ENCODE data around the gene TGFB1. TPM values are rescaled to one million over a fixed set of nuclear protein-coding genes. Genes with fewer than 3 reads are reported as not detected.

The TGFB1 gene
- polyA plus RNA-seq, 3 donors: 30.6 to 138 (median 42.2) TPM

DNA sequence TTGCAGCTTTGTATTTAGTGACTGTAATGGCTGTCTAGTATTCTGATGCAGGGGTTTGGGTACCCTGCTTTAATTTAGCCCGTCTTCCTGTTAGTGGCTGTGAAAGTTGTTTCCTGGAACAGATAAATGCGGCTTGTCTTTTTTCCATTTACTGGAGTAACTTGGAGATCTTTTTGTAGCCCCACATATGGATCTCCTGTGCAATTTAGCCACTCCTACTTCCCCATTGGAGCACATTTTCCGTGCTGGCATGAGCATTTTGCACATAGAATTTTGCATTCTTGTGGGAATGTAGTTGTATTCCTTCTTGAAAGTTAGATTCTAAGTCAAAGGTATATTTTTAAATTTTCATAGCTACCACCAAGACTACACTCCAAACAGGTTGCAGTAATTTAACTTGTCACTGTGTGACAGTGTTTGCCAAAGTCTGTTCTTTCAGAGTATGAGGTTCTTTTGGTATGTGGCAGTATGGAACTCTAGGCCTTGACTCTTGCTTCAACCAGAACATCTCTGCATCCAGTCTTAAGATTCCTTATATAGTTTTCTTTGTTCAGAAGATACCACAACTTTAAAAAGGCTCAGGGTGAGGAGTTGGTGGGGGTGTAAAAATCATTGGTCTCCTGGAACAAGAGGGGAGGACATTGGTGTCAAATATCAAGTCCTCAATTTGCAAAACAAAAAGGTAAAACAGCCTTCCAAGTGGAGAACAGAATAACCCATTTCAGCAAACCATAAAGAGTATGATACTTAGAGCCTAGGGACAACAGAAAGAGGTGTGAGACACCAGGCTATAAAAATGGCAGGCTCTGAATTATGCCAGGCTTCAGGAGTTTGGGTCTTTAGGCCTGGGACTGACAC lies 64.8 kb downstream of the TGFB1 start:
- H3K4me1 Mint-ChIP-seq: no peaks in the 10 kb centered on the region
- H3K9me3 Mint-ChIP-seq: no peaks in the 10 kb centered on the region
- Histone ChIP-seq H3K79me2 (ENCODE audit: insufficient read depth, low read length) (peaks cover 52% of the 10 kb centered on the region), H3K4me1 (ENCODE audit: control insufficient read depth in 1 of 2, insufficient read depth in 2 of 2, low read length in 2 of 2) (no peaks in the 10 kb centered on the region), H2AFZ (ENCODE audit: insufficient read depth, low read depth, low read length, poor library complexity, severe bottlenecking) (no peak overlapping the region), H3K9ac (ENCODE audit: insufficient read depth, low read length, poor library complexity, severe bottlenecking) (no peak overlapping the region), H3K4me3 (replicated peaks in 1 of 3; ENCODE audit: low read depth in 2 of 3, low read length in 3 of 3) (no peak overlapping the region), H3K27ac (ENCODE audit: low read depth in 1 of 2, low read length in 2 of 2) (peak overlapping the region in 1 of 2 donors; percentile 8), H3K4me2 (replicated peaks; ENCODE audit: extremely low read depth, low read length, poor library complexity, severe bottlenecking) (no peak overlapping the region), H4K20me1 (ENCODE audit: insufficient read depth, low read length) (peaks cover 80% of the 10 kb centered on the region), H3K9me3 (replicated peaks in 1 of 2; ENCODE audit: control insufficient read depth in 1 of 2, insufficient read depth in 1 of 2, low read length in 2 of 2) (no peaks in the 10 kb centered on the region), H3K36me3 (replicated peaks in 1 of 2; ENCODE audit: control insufficient read depth in 1 of 2, insufficient read depth in 2 of 2, low read length in 2 of 2) (peaks cover 81 to 100% of the 10 kb centered on the region in 2 donors), H3K27me3 (ENCODE audit: control insufficient read depth in 2 of 2, insufficient read depth in 2 of 2, low read length in 2 of 2) (no peaks in the 10 kb centered on the region)
- peaks cover 77 to 98% of the 10 kb centered on the region in 2 donors for H3K36me3 Mint-ChIP-seq
- peak overlapping the region in 3 of 7 donors; percentile 11 to 46 (median 15) for H3K27ac Mint-ChIP-seq
- no peaks in the 10 kb centered on the region for H3K27me3 Mint-ChIP-seq (ENCODE audit: low read depth in 3 of 3)
- no peak for DNase-seq
- TF ChIP-seq, protein P1, sequence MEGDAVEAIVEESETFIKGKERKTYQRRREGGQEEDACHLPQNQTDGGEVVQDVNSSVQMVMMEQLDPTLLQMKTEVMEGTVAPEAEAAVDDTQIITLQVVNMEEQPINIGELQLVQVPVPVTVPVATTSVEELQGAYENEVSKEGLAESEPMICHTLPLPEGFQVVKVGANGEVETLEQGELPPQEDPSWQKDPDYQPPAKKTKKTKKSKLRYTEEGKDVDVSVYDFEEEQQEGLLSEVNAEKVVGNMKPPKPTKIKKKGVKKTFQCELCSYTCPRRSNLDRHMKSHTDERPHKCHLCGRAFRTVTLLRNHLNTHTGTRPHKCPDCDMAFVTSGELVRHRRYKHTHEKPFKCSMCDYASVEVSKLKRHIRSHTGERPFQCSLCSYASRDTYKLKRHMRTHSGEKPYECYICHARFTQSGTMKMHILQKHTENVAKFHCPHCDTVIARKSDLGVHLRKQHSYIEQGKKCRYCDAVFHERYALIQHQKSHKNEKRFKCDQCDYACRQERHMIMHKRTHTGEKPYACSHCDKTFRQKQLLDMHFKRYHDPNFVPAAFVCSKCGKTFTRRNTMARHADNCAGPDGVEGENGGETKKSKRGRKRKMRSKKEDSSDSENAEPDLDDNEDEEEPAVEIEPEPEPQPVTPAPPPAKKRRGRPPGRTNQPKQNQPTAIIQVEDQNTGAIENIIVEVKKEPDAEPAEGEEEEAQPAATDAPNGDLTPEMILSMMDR (IDR thresholded peaks at IDR 0.05): no peak
- H3K4me3 Mint-ChIP-seq: no peak overlapping the region
- intact Hi-C loops (cut with micrococcal nuclease): no loop called here
- no CpG with 5 or more reads among the region's 3 CpGs for WGBS (ENCODE audit: insufficient coverage)

Small RNA genes within 50 kb of the gene (small RNA-seq; reads per million reads assigned to genes)
- not detected for gene RN7SL34P (ENCODE audit: insufficient read length, low read depth)

Other genes starting within 250 kb of the TGFB1 start
- not detected for gene CYP2F1, start 239.5 kb downstream of the TGFB1 start, polyA plus RNA-seq
- gene CYP2S1, start 160.7 kb downstream of the TGFB1 start, polyA plus RNA-seq: 10 to 100 TPM in 2 of 3 donors, 1 to 10 TPM in 1; 8.9 to 20.3 (median 10.3) TPM
- gene AXL, start 134.7 kb downstream of the TGFB1 start, polyA plus RNA-seq: under 1 TPM in 2 of 3 donors, not detected in 1; 0.05 to 0.07 TPM
- gene HNRNPUL1, start 89.5 kb downstream of the TGFB1 start, polyA plus RNA-seq: 10 to 100 TPM; 22.6 to 55.3 (median 30.3) TPM
- gene CCDC97, start 43.8 kb downstream of the TGFB1 start, polyA plus RNA-seq: 10 to 100 TPM in 1 of 3 donors, 1 to 10 TPM in 2; 6.1 to 13.0 (median 8.8) TPM
- gene B9D2, start 10.2 kb upstream of the TGFB1 start, polyA plus RNA-seq: 10 to 100 TPM; 12.2 to 32.5 (median 25.1) TPM
- 100 to 1,000 TPM in 1 of 3 donors, 10 to 100 TPM in 2; 29.1 to 103 (median 34.9) TPM for gene TMEM91, start 22.6 kb upstream of the TGFB1 start, polyA plus RNA-seq
- 10 to 100 TPM; 24.0 to 58.7 (median 40.5) TPM for gene EXOSC5, start 43.4 kb upstream of the TGFB1 start, polyA plus RNA-seq
- 10 to 100 TPM; 52.4 to 90.1 (median 87.6) TPM for gene BCKDHA, start 43.9 kb upstream of the TGFB1 start, polyA plus RNA-seq
- gene B3GNT8, start 73.5 kb upstream of the TGFB1 start, polyA plus RNA-seq: 10 to 100 TPM in 2 of 3 donors, 1 to 10 TPM in 1; 2.9 to 18.9 (median 17.4) TPM
- gene DMAC2, start 86.0 kb upstream of the TGFB1 start, polyA plus RNA-seq: 10 to 100 TPM; 33.2 to 48.0 (median 43.8) TPM
- gene ERICH4, start 89.2 kb upstream of the TGFB1 start, polyA plus RNA-seq: under 1 TPM in 1 of 3 donors, not detected in 2; 0.09 TPM
- gene CEACAM21, start 222.2 kb upstream of the TGFB1 start, polyA plus RNA-seq: 1 to 10 TPM; 2.1 to 6.4 (median 4.1) TPM